VCaP (cell line): ENCODE measurements around the gene PLK1.
"Not testable (repeated sequence)": the region's sequence is repeated elsewhere in the genome, so short reads cannot be mapped to it uniquely, and the experiment has no call there.

ENCODE experiments used
- H3K27ac ChIP-seq: fragments of 450-650 bp; 2 replicates; pipeline ENCODE4 v1.5.1; 2017
- CTCF ChIP-seq: fragments of 450-650 bp; conservative IDR thresholded peaks from 2 replicates; pipeline ENCODE4 v1.5.1; 2017; ENCODE audit warnings: mild to moderate bottlenecking, moderate library complexity

The PLK1 gene

GRCh38 chr16:23729503-23730424, 51.1 kb downstream of the PLK1 start:
- TF ChIP-seq CTCF: no peak
- no peak overlapping the region for H3K27ac ChIP-seq

- TF ChIP-seq CTCF: no peak
- H3K27ac ChIP-seq: no peak overlapping the region
Observed at GRCh38 chr16:23734176-23734893, 55.6 kb downstream of the PLK1 start.

- not testable (repeated sequence) for H3K27ac ChIP-seq
Observed at GRCh38 chr16:23737423-23738028, 58.8 kb downstream of the PLK1 start.

GRCh38 chr16:23739516-23739915, 60.8 kb downstream of the PLK1 start:
- TF ChIP-seq CTCF: no peak

More at GRCh38 chr16:23739516-23739915, 60.8 kb downstream of the PLK1 start:
- no peak overlapping the region for H3K27ac ChIP-seq
